Loucy (cell line): Measurements from ENCODE around the gene MTHFD1.

ENCODE experiments used
- EZH2phosphoT487 ChIP-seq: fragments of 200-600 bp; IDR thresholded peaks from 2 replicates; pipeline ENCODE4 v1.6.1; 2018; ENCODE audit warnings: antibody characterized with exemption, mild to moderate bottlenecking, moderate library complexity, borderline replicate concordance
- TF ChIP-seq, protein P1 (sequence below): fragments of 200-600 bp; sonication (generic); conservative IDR thresholded peaks from 2 replicates; pipeline ENCODE4 v1.5.1; 2014; ENCODE audit warnings: mild to moderate bottlenecking, antibody characterized with exemption, low read length

DNA sequence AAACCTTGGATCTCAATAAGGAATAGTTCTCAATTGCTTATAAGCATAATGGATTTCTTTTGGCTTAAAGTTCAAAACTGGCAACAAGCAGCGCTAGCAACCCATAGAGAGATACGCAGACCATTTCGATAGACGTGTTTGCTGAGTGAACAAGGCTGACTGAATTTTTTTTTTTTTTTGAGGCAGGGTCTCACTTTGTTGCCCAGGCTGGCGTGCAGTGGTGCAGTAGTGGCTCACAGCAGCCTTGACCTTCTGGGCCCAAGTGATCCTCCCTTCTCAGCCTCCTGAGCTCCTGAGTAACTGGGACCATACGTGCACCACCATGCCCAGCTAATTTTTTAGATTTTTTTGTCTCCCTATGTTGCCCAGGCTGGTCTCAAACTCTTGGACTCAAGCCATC lies 75.7 kb downstream of the MTHFD1 start:
- TF ChIP-seq, protein P1, sequence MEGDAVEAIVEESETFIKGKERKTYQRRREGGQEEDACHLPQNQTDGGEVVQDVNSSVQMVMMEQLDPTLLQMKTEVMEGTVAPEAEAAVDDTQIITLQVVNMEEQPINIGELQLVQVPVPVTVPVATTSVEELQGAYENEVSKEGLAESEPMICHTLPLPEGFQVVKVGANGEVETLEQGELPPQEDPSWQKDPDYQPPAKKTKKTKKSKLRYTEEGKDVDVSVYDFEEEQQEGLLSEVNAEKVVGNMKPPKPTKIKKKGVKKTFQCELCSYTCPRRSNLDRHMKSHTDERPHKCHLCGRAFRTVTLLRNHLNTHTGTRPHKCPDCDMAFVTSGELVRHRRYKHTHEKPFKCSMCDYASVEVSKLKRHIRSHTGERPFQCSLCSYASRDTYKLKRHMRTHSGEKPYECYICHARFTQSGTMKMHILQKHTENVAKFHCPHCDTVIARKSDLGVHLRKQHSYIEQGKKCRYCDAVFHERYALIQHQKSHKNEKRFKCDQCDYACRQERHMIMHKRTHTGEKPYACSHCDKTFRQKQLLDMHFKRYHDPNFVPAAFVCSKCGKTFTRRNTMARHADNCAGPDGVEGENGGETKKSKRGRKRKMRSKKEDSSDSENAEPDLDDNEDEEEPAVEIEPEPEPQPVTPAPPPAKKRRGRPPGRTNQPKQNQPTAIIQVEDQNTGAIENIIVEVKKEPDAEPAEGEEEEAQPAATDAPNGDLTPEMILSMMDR, result no peak
- no peak for TF ChIP-seq EZH2phosphoT487
